IMR-90 (cell line): Measurements from ENCODE around the gene C9orf43. TPM values are rescaled to one million over a fixed set of nuclear protein-coding genes. Genes with fewer than 3 reads are reported as not detected.

Source experiments
- ATAC-seq: fragments of 200-7000 bp; cut with Tn5 transposase; 2 replicates; pipeline ENCODE4 v1.9.1; 2020; ENCODE audit warnings: low read depth, mild to moderate bottlenecking, moderate library complexity
- BruUV-seq: library from RNA; stranded (reverse); fragments of 400-500 nt; replicated peaks from 2 replicates; lab custom pipeline; 2021; lab: Mats Ljungman, UMichigan
- CTCF ChIA-PET: fragments of 300-600 bp; formaldehyde crosslinking; extraction: SDS; loops from one replicate; lab custom pipeline; 2021; ENCODE audit warnings: antibody characterized with exemption; lab: Yijun Ruan, JAX
- POLR2A ChIA-PET: fragments of 300-600 bp; sonication (Branson Sonifier 250); formaldehyde crosslinking; loops from one replicate; lab custom pipeline; 2022; ENCODE audit warnings: antibody characterized with exemption; ENCODE audit not compliant: unreplicated experiment; lab: Charles Lee
- DNase-seq: peaks from one replicate; pipeline ENCODE4 v3.0.0; 2013
- H2AFZ ChIP-seq: replicated peaks from 2 replicates; pipeline ENCODE3; 2013; ENCODE audit warnings: low read length, mild to moderate bottlenecking; ENCODE audit not compliant: poor library complexity
- H2AK5ac ChIP-seq: 2 replicates; pipeline ENCODE4 v1.6.1; 2013; ENCODE audit warnings: low read depth, low read length, inconsistent platforms
- H2AK9ac ChIP-seq: replicated peaks from 2 replicates; pipeline ENCODE3; 2013; ENCODE audit warnings: mild to moderate bottlenecking, low read depth, low read length, moderate library complexity; ENCODE audit not compliant: poor library complexity
- H2BK120ac ChIP-seq: 2 replicates; pipeline ENCODE4 v1.6.1; 2013; ENCODE audit warnings: low read depth, low read length, inconsistent platforms
- H2BK15ac ChIP-seq: 3 replicates; pipeline ENCODE4 v1.6.1; 2013; ENCODE audit warnings: low read depth, low read length, inconsistent platforms
- H2BK20ac ChIP-seq: 2 replicates; pipeline ENCODE4 v1.6.1; 2013; ENCODE audit warnings: low read depth, mild to moderate bottlenecking, inconsistent platforms, low read length, moderate library complexity
- H2BK5ac ChIP-seq: 2 replicates; pipeline ENCODE4 v1.6.1; 2013; ENCODE audit warnings: mild to moderate bottlenecking, low read depth, low read length, inconsistent platforms; ENCODE audit not compliant: poor library complexity, severe bottlenecking
- H3K14ac ChIP-seq: replicated peaks from 2 replicates; pipeline ENCODE4 v1.6.1; 2013; ENCODE audit warnings: low read depth, low read length, inconsistent platforms
- H3K18ac ChIP-seq: 2 replicates; pipeline ENCODE4 v1.6.1; 2013; ENCODE audit warnings: low read depth, low read length, control low read depth
- H3K23ac ChIP-seq: 2 replicates; pipeline ENCODE4 v1.6.1; 2013; ENCODE audit warnings: low read depth, low read length, inconsistent platforms
- H3K27ac ChIP-seq: 2 replicates; pipeline ENCODE4 v1.5.1; 2013; ENCODE audit warnings: mild to moderate bottlenecking, control low read depth, low read length; ENCODE audit not compliant: insufficient read depth
- H3K27me3 ChIP-seq: 2 replicates; pipeline ENCODE4 v1.6.1; 2013; ENCODE audit warnings: low read length; ENCODE audit not compliant: control insufficient read depth, insufficient read depth
- H3K36me3 ChIP-seq: 2 replicates; pipeline ENCODE4 v1.6.1; 2013; ENCODE audit warnings: low read length, mixed read lengths; ENCODE audit not compliant: control insufficient read depth, insufficient read depth
- H3K4ac ChIP-seq: 2 replicates; pipeline ENCODE4 v1.6.1; 2013; ENCODE audit warnings: low read depth, low read length, inconsistent platforms
- H3K4me1 ChIP-seq: 2 replicates; pipeline ENCODE4 v1.6.1; 2013; ENCODE audit warnings: low read length, mixed read lengths; ENCODE audit not compliant: control insufficient read depth, insufficient read depth
- H3K4me2 ChIP-seq: 2 replicates; pipeline ENCODE4 v1.6.1; 2013; ENCODE audit warnings: low read depth, mild to moderate bottlenecking, control low read depth, low read length, moderate library complexity
- H3K4me3 ChIP-seq: 2 replicates; pipeline ENCODE4 v1.5.1; 2013; ENCODE audit warnings: low read depth, mild to moderate bottlenecking, control low read depth, low read length, moderate library complexity; ENCODE audit not compliant: insufficient read depth
- H3K56ac ChIP-seq: 2 replicates; pipeline ENCODE4 v1.6.1; 2013; ENCODE audit warnings: low read length, inconsistent platforms; ENCODE audit not compliant: insufficient read depth; ENCODE audit errors: extremely low read depth
- H3K79me1 ChIP-seq, 2 experiments: 2 replicates each; pipeline ENCODE4 v1.6.1; 2013; ENCODE audit warnings: low read length in 2 of 2, inconsistent platforms in 1 of 2, low read depth in 1 of 2
- H3K9ac ChIP-seq: 2 replicates; pipeline ENCODE4 v1.6.1; 2013; ENCODE audit warnings: low read depth, low read length, control low read depth
- H3K9me1 ChIP-seq: 2 replicates; pipeline ENCODE4 v1.6.1; 2013; ENCODE audit warnings: low read length, inconsistent platforms; ENCODE audit not compliant: insufficient read depth
- H3K9me3 ChIP-seq: 2 replicates; pipeline ENCODE4 v1.6.1; 2013; ENCODE audit warnings: low read length; ENCODE audit not compliant: control insufficient read depth, insufficient read depth
- H4K20me1 ChIP-seq: 2 replicates; pipeline ENCODE4 v1.6.1; 2013; ENCODE audit warnings: low read length, inconsistent platforms; ENCODE audit not compliant: insufficient read depth
- H4K5ac ChIP-seq: 2 replicates; pipeline ENCODE4 v1.6.1; 2013; ENCODE audit warnings: mild to moderate bottlenecking, low read depth, low read length, control low read depth
- H4K8ac ChIP-seq, 2 experiments: 2 replicates each; pipeline ENCODE4 v1.6.1; 2013; ENCODE audit warnings: low read depth in 2 of 2, low read length in 2 of 2, control low read depth in 1 of 2, inconsistent platforms in 1 of 2
- H4K91ac ChIP-seq: 2 replicates; pipeline ENCODE4 v1.6.1; 2013; ENCODE audit warnings: low read depth, low read length, inconsistent platforms; ENCODE audit not compliant: insufficient read depth
- CEBPB ChIP-seq: IDR thresholded peaks from 2 replicates; pipeline ENCODE4 v1.6.1; 2012; ENCODE audit warnings: low read depth, low read length, improper control_type of control experiment
- CHD1 ChIP-seq: IDR thresholded peaks from 2 replicates; pipeline ENCODE4 v1.6.1; 2012; ENCODE audit warnings: low read depth, low read length, improper control_type of control experiment
- CTCF ChIP-seq: conservative IDR thresholded peaks from 2 replicates; pipeline ENCODE4 v1.5.1; 2012; ENCODE audit warnings: mild to moderate bottlenecking, low read depth, low read length, improper control_type of control experiment
- ELK1 ChIP-seq: fragments of 150-350 bp; IDR thresholded peaks from 2 replicates; pipeline ENCODE4 v1.6.1; 2016; ENCODE audit warnings: low read depth, mild to moderate bottlenecking, low read length, moderate library complexity, borderline replicate concordance
- FOS ChIP-seq: fragments of 150-350 bp; IDR thresholded peaks from 2 replicates; pipeline ENCODE4 v1.6.1; 2016; ENCODE audit warnings: low read depth, low read length
- MAFK ChIP-seq: IDR thresholded peaks from 2 replicates; pipeline ENCODE4 v1.6.1; 2012; ENCODE audit warnings: low read depth, low read length, improper control_type of control experiment
- MXI1 ChIP-seq: IDR thresholded peaks from 2 replicates; pipeline ENCODE4 v1.6.1; 2012; ENCODE audit warnings: low read depth, mild to moderate bottlenecking, low read length, moderate library complexity, borderline replicate concordance
- NFE2L2 ChIP-seq: fragments of 150-350 bp; IDR thresholded peaks from 2 replicates; pipeline ENCODE4 v1.6.1; 2016; ENCODE audit warnings: low read depth, mild to moderate bottlenecking, low read length
- POLR2A ChIP-seq: IDR thresholded peaks from 2 replicates; pipeline ENCODE4 v1.6.1; 2012; ENCODE audit warnings: mild to moderate bottlenecking, low read depth, low read length
- RCOR1 ChIP-seq: IDR thresholded peaks from 2 replicates; pipeline ENCODE4 v1.6.1; 2012; ENCODE audit warnings: mild to moderate bottlenecking, low read length, improper control_type of control experiment; ENCODE audit not compliant: insufficient replicate concordance
- RFX5 ChIP-seq: IDR thresholded peaks from 2 replicates; pipeline ENCODE4 v1.8.0; 2012; ENCODE audit warnings: low read depth, mild to moderate bottlenecking, low read length, moderate library complexity
- USF2 ChIP-seq: fragments of 150-350 bp; IDR thresholded peaks from 2 replicates; pipeline ENCODE4 v1.6.1; 2017; ENCODE audit warnings: mild to moderate bottlenecking, antibody characterized with exemption, low read length, low read depth
- WGBS, 2 experiments: methylation state at CpG; one replicate each; pipeline versions ENCODE4 v1.1.5 to v1.1.7; 2013; ENCODE audit warnings: missing lambda C conversion rate in 2 of 2; ENCODE audit not compliant: insufficient read length in 1 of 2; ENCODE audit errors: extremely low coverage in 2 of 2; 5-methylcytosine and 5-hydroxymethylcytosine counted together
- dilution Hi-C: fragments of 300-500 bp; cut with HindIII; formaldehyde crosslinking; loops from one replicate; pipeline ENCODE4 v1.14.3; 2018; ENCODE audit warnings: low sequenced_read_pairs; ENCODE audit not compliant: unreplicated experiment
- in situ Hi-C: fragments of 300-500 bp; cut with MboI; formaldehyde crosslinking; loops from 3 replicates; pipeline ENCODE4 v1.14.3; 2019; ENCODE audit warnings: low sequenced_read_pairs, inconsistent platforms, mixed read lengths
- intact Hi-C: fragments of 100-400 bp; cut with micrococcal nuclease; formaldehyde crosslinking; loops from 2 replicates; pipeline ENCODE4 v1.10.0; 2022
- polyA plus RNA-seq, 3 experiments: library from polyadenylated mRNA; depleted of rRNA; stranded (reverse); fragments of >200 nt; gene quantifications; 2 replicates each; pipeline ENCODE4 v1.2.3, GENCODE V29; 2012; ENCODE audit warnings: low replicate concordance in 1 of 3
- total RNA-seq: library from RNA; depleted of rRNA; stranded (reverse); fragments of >200 nt; gene quantifications from 2 replicates; pipeline ENCODE4 v1.2.3, GENCODE V29; 2012

C9orf43 gene
- total and polyA plus RNA-seq, 2 of the 4 experiments (the other 2 are of a cell fraction): 0.36 to 0.46 TPM

GRCh38 chr9:113395000-113395861, 15.3 kb upstream of the C9orf43 start (continued):
- TF ChIP-seq RFX5: no peak

- intact Hi-C loops (no loop called here), in situ Hi-C loops (no loop called here), dilution Hi-C loops (no loop called here)
- ATAC-seq (no peak), DNase-seq (no peak)
- H4K91ac ChIP-seq: no peak overlapping the region
- no peak overlapping the region for H3K4me2 ChIP-seq
- peaks cover 6% of the 10 kb centered on the region; the same call in 1 of the 2 replicates for H3K36me3 ChIP-seq
- H3K9me3 ChIP-seq: no peaks in the 10 kb centered on the region
- no peaks in the 10 kb centered on the region for H3K27me3 ChIP-seq
- no peak overlapping the region for H3K14ac ChIP-seq
- no peak overlapping the region for H3K4me3 ChIP-seq
- H3K4me1 ChIP-seq: peaks cover 8% of the 10 kb centered on the region
- no peak overlapping the region for H2BK15ac ChIP-seq
- no peak overlapping the region for H4K5ac ChIP-seq
- no TSS peak for BruUV-seq
- 0 out of 2 replicates have a peak overlapping the region, but pooled peaks have one; percentile 7 for H3K4ac ChIP-seq
- H2BK20ac ChIP-seq: no peak overlapping the region
- H3K27ac ChIP-seq: no peak overlapping the region
- no peak overlapping the region for H3K56ac ChIP-seq
- no peak overlapping the region for H2AFZ ChIP-seq
- no peak overlapping the region for H4K8ac ChIP-seq
- CTCF ChIA-PET: no interaction called here
- no peak overlapping the region for H3K23ac ChIP-seq
- H3K79me1 ChIP-seq: peaks cover 20 to 35% of the 10 kb centered on the region in 2 experiments
- no peak overlapping the region for H3K9ac ChIP-seq
- 100% methylated on average over 1 of the region's 3 CpGs; no CpG with 5 or more reads in 1 of the 2 experiments for WGBS, 2 experiments
- peaks cover 5% of the 10 kb centered on the region; the same call in 1 of the 2 replicates for H3K9me1 ChIP-seq
- H2BK5ac ChIP-seq: no peak overlapping the region
- H3K18ac ChIP-seq: no peak overlapping the region
- no peak overlapping the region for H2BK120ac ChIP-seq
- H4K20me1 ChIP-seq: no peaks in the 10 kb centered on the region
- POLR2A ChIA-PET: no interaction called here
- H2AK5ac ChIP-seq: peak overlapping the region; percentile 51; the same call in 1 of the 2 replicates
- no peak overlapping the region for H2AK9ac ChIP-seq
- no peak for TF ChIP-seq RCOR1
- no peak for TF ChIP-seq POLR2A
- no peak for TF ChIP-seq ELK1
- TF ChIP-seq CEBPB: no peak
- no peak for TF ChIP-seq MAFK
- TF ChIP-seq NFE2L2: no peak
- no peak for TF ChIP-seq CHD1
- no peak for TF ChIP-seq CTCF
- TF ChIP-seq RFX5: no peak
- no peak for TF ChIP-seq USF2
- TF ChIP-seq FOS: no peak
- no peak for TF ChIP-seq MXI1
These were observed 13.3 kb upstream of the C9orf43 start for GRCh38 chr9:113397203-113397631.
